Transverse colon (tissue), 4 donors: ENCODE results near the gene KCTD18. TPM values are rescaled to one million over a fixed set of nuclear protein-coding genes. Genes with fewer than 3 reads are reported as not detected.

Experiments
- DNase-seq: peaks from one replicate; pipeline ENCODE4 v3.0.0-alpha.2; 2019
- H3K27ac ChIP-seq, 4 donors: fragments of 200-600 bp; sonication (generic); 2 replicates each; pipeline ENCODE4 v1.5.1; 2016 to 2018; ENCODE audit warnings: inconsistent platforms in 4 of 4
- H3K27me3 ChIP-seq: fragments of 200-600 bp; sonication (generic); 2 replicates; pipeline ENCODE4 v1.5.1; 2017; ENCODE audit warnings: inconsistent platforms
- H3K36me3 ChIP-seq, 4 donors: fragments of 200-600 bp; sonication (generic); 2 replicates each; pipeline ENCODE4 v1.5.1; 2017 to 2019; ENCODE audit warnings: inconsistent platforms in 4 of 4
- H3K4me1 ChIP-seq, 4 donors: fragments of 200-600 bp; sonication (generic); 2 replicates each; pipeline ENCODE4 v1.5.1; 2017 to 2020; ENCODE audit warnings: inconsistent platforms in 4 of 4
- H3K4me3 ChIP-seq, 4 donors: fragments of 200-600 bp; sonication (generic); 1 replicate in 1 of 4; 2 replicates in 3 of 4; pipeline versions ENCODE4 v1.5.1 to v1.6.1; 2017 to 2019; ENCODE audit warnings: inconsistent platforms in 4 of 4
- H3K9me3 ChIP-seq, 2 donors: fragments of 200-600 bp; sonication (generic); 2 replicates each; pipeline ENCODE4 v1.5.1; 2017 to 2019; ENCODE audit warnings: inconsistent platforms in 2 of 2
- CTCF ChIP-seq, 5 experiments: fragments of 200-600 bp in 3 of 5; fragments of 450-650 bp in 2 of 5; sonication (generic) in 3 of 5; IDR thresholded peaks; 1 replicate in 2 of 5; 2 replicates in 3 of 5; pipeline ENCODE4 v1.5.1; 2016 to 2017; ENCODE audit warnings: antibody characterized with exemption in 5 of 5, inconsistent platforms in 3 of 5, mild to moderate bottlenecking in 2 of 5, moderate library complexity in 1 of 5
- EP300 ChIP-seq: sonication (generic); formaldehyde crosslinking; IDR thresholded peaks from one replicate; pipeline ENCODE4 v1.6.1; 2017; ENCODE audit warnings: antibody characterized with exemption, low read depth
- POLR2A ChIP-seq: fragments of 450-650 bp; IDR thresholded peaks from one replicate; pipeline ENCODE4 v1.6.1; 2016; ENCODE audit warnings: antibody characterized with exemption, mild to moderate bottlenecking, moderate library complexity
- POLR2AphosphoS5 ChIP-seq, 3 donors: sonication (generic); formaldehyde crosslinking; IDR thresholded peaks; one replicate each; pipeline ENCODE4 v1.6.1; 2016; ENCODE audit warnings: antibody characterized with exemption in 3 of 3
- WGBS, 2 donors: methylation state at CpG; one replicate each; pipeline ENCODE4 v1.1.5; 2018; ENCODE audit warnings: low coverage in 1 of 2; 5-methylcytosine and 5-hydroxymethylcytosine counted together
- in situ Hi-C, 4 donors: fragments of 200-750 bp; cut with MboI; loops; one replicate each; pipeline versions ENCODE4 v1.15.0 to v1.15.1; 2017; ENCODE audit warnings: low sequenced_read_pairs in 3 of 4, low pct_ligation_motif_present in 1 of 4, low pct_unique_long_range_greater_than_20kb in 1 of 4
- intact Hi-C: fragments of 100-400 bp; cut with DNase I; formaldehyde crosslinking; loops from one replicate; pipeline ENCODE4 v1.15.1; 2023; ENCODE audit warnings: low total_unique reads
- total RNA-seq, 4 donors: library from RNA; depleted of rRNA; stranded (reverse); fragments of >200 nt; gene quantifications; one replicate each; pipeline ENCODE4 v1.1.0, GENCODE V29; 2016

Gene KCTD18
- total RNA-seq, 4 donors from 2014 or later, result 18.5 to 68.5 (median 20.7) TPM

GRCh38 chr2:200496696-200497095, 13.2 kb downstream of the KCTD18 start:
- H3K27me3 ChIP-seq, result no peaks in the 10 kb centered on the region
- TF ChIP-seq POLR2AphosphoS5 (IDR thresholded peaks at IDR 0.05) (no peak), CTCF (IDR thresholded peaks at IDR 0.05) (no peak), POLR2A (no peak), EP300 (no peak)
- in situ Hi-C loops, result no loop called here
- DNase-seq, result no peak
- 100% methylated on average over 1 of the region's 1 CpG; no CpG with 5 or more reads in 1 of the 2 donors for WGBS, 2 donors
- intact Hi-C loops, result no loop called here
- no peaks in the 10 kb centered on the region for H3K9me3 ChIP-seq
- H3K4me3 ChIP-seq, result no peak overlapping the region
- H3K4me1 ChIP-seq, result no peaks in the 10 kb centered on the region
- peaks cover 0 to 51% (median 14%) of the 10 kb centered on the region in 4 donors for H3K36me3 ChIP-seq
- H3K27ac ChIP-seq, result no peak overlapping the region

- Histone ChIP-seq H3K27me3 (no peaks in the 10 kb centered on the region), H3K36me3 (peaks cover 0 to 70% (median 24%) of the 10 kb centered on the region in 4 donors), H3K27ac (no peak overlapping the region), H3K4me3 (no peak overlapping the region), H3K9me3 (no peaks in the 10 kb centered on the region), H3K4me1 (no peaks in the 10 kb centered on the region)
- no peak for TF ChIP-seq POLR2A
- no peak for TF ChIP-seq POLR2AphosphoS5 (IDR thresholded peaks at IDR 0.05)
- TF ChIP-seq EP300, result no peak
- no peak for TF ChIP-seq CTCF (IDR thresholded peaks at IDR 0.05)
- in situ Hi-C loops, result no loop called here
- intact Hi-C loops, result no loop called here
- WGBS, 2 donors, result 80 to 92% methylated on average over 2 of the region's 2 CpGs
- DNase-seq, result no peak
Observed at GRCh38 chr2:200494048-200494447, 15.8 kb downstream of the KCTD18 start.

GRCh38 chr2:200492656-200493055, 17.2 kb downstream of the KCTD18 start:
- Histone ChIP-seq H3K27me3 (no peaks in the 10 kb centered on the region), H3K9me3 (no peaks in the 10 kb centered on the region), H3K27ac (no peak overlapping the region), H3K4me1 (no peaks in the 10 kb centered on the region), H3K4me3 (no peak overlapping the region), H3K36me3 (peaks cover 0 to 60% (median 20%) of the 10 kb centered on the region in 4 donors)
- no peak for DNase-seq
- in situ Hi-C loops (no loop called here), intact Hi-C loops (no loop called here)
- TF ChIP-seq CTCF (IDR thresholded peaks at IDR 0.05) (no peak), POLR2A (no peak)

- Histone ChIP-seq H3K27ac (no peak overlapping the region), H3K27me3 (no peaks in the 10 kb centered on the region), H3K9me3 (no peaks in the 10 kb centered on the region), H3K36me3 (peaks cover 0 to 41% (median 17%) of the 10 kb centered on the region in 4 donors), H3K4me1 (no peaks in the 10 kb centered on the region), H3K4me3 (no peak overlapping the region)
- intact Hi-C loops (no loop called here), in situ Hi-C loops (no loop called here)
- TF ChIP-seq EP300, result no peak
- no peak for TF ChIP-seq POLR2A
- TF ChIP-seq POLR2AphosphoS5 (IDR thresholded peaks at IDR 0.05), result no peak
- TF ChIP-seq CTCF (IDR thresholded peaks at IDR 0.05), result no peak
- no peak for DNase-seq
- 96 to 97% methylated on average over 4 to 22 of the region's 22 CpGs for WGBS, 2 donors
Observed at GRCh38 chr2:200490001-200490400, 19.9 kb downstream of the KCTD18 start.
